22Rv1 (cell line): ENCODE results near the gene NLGN3.
A peak's percentile ranks its signal among the peaks of the same experiment; 100 is the strongest.

Experiments used
- H3K27ac ChIP-seq: fragments of 450-650 bp; 2 replicates; pipeline ENCODE4 v1.5.1; 2017
- ZFX ChIP-seq: fragments of 450-650 bp; IDR thresholded peaks from 2 replicates; pipeline ENCODE4 v1.6.1; 2017; ENCODE audit warnings: antibody characterized with exemption, borderline replicate concordance
- TF ChIP-seq, protein P1 (sequence below): fragments of 450-650 bp; IDR thresholded peaks from 2 replicates; pipeline ENCODE4 v1.5.1; 2017; ENCODE audit warnings: mild to moderate bottlenecking

Gene NLGN3

DNA sequence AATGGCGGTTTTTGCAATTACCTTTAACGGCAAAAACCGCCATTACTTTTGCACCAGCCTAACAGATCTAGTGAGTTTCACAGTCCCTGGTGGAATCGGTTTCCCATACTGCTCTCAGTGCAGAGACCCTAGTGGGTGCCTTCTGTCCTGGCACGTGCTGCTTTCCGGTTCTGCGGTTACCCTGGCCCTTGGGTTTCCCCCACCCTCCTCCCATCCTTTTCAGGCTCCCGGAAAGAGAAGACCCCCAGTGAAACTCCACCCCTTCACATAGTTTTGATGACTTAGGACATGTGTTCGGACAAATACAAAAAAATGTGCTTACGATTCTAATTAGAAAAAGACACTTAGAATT is 36.9 kb downstream of the NLGN3 start:
- H3K27ac ChIP-seq = peak overlapping the region; percentile 79
- no peak for TF ChIP-seq ZFX
- TF ChIP-seq, protein P1, sequence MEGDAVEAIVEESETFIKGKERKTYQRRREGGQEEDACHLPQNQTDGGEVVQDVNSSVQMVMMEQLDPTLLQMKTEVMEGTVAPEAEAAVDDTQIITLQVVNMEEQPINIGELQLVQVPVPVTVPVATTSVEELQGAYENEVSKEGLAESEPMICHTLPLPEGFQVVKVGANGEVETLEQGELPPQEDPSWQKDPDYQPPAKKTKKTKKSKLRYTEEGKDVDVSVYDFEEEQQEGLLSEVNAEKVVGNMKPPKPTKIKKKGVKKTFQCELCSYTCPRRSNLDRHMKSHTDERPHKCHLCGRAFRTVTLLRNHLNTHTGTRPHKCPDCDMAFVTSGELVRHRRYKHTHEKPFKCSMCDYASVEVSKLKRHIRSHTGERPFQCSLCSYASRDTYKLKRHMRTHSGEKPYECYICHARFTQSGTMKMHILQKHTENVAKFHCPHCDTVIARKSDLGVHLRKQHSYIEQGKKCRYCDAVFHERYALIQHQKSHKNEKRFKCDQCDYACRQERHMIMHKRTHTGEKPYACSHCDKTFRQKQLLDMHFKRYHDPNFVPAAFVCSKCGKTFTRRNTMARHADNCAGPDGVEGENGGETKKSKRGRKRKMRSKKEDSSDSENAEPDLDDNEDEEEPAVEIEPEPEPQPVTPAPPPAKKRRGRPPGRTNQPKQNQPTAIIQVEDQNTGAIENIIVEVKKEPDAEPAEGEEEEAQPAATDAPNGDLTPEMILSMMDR = no peak

- no peak for TF ChIP-seq ZFX
- TF ChIP-seq, protein P1 = no peak
- peak overlapping the region; percentile 79 for H3K27ac ChIP-seq
Measured at GRCh38 chrX:71181910-71182799, 37.5 kb downstream of the NLGN3 start.

GRCh38 chrX:71182871-71183270 is 38.2 kb downstream of the NLGN3 start:
- H3K27ac ChIP-seq = no peak overlapping the region
- TF ChIP-seq, protein P1 = no peak
- TF ChIP-seq ZFX = no peak

GRCh38 chrX:71183341-71183740 is 38.7 kb downstream of the NLGN3 start:
- TF ChIP-seq, protein P1 = no peak
- no peak for TF ChIP-seq ZFX
- H3K27ac ChIP-seq = no peak overlapping the region

DNA sequence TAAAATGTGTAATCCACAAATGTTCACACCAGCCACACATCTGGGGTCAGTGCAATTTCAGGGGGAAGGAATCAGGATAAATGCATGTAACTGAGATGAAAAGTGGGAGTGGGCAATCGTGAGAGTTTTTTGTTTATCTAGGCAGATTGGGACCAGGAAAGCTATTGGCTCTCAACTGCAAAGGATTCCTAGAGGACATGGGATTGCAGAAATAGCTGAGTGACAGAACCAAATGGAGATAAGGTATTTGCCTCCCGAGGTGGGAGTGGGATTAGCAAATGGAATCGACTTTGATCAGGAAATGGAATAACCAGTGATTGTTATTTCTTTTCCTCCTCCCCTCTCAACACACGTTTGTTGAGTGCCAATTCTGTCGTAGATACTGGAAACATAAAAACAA is 39.5 kb downstream of the NLGN3 start:
- TF ChIP-seq ZFX = no peak
- TF ChIP-seq, protein P1 = no peak
- no peak overlapping the region for H3K27ac ChIP-seq

- H3K27ac ChIP-seq = no peak overlapping the region
- TF ChIP-seq, protein P1 = no peak
- TF ChIP-seq ZFX = no peak
Measured at GRCh38 chrX:71184803-71185495, 40.3 kb downstream of the NLGN3 start.

GRCh38 chrX:71191248-71191647 is 46.6 kb downstream of the NLGN3 start:
- TF ChIP-seq, protein P1 = no peak
- no peak for TF ChIP-seq ZFX
- H3K27ac ChIP-seq = no peak overlapping the region
